ENCODE data around the gene HDAC9. TPM values are rescaled to one million over a fixed set of nuclear protein-coding genes. Genes with fewer than 3 reads are reported as not detected.

Gene HDAC9
- total RNA-seq, 1 donor from 2014 or later: 28.6 TPM

DNA sequence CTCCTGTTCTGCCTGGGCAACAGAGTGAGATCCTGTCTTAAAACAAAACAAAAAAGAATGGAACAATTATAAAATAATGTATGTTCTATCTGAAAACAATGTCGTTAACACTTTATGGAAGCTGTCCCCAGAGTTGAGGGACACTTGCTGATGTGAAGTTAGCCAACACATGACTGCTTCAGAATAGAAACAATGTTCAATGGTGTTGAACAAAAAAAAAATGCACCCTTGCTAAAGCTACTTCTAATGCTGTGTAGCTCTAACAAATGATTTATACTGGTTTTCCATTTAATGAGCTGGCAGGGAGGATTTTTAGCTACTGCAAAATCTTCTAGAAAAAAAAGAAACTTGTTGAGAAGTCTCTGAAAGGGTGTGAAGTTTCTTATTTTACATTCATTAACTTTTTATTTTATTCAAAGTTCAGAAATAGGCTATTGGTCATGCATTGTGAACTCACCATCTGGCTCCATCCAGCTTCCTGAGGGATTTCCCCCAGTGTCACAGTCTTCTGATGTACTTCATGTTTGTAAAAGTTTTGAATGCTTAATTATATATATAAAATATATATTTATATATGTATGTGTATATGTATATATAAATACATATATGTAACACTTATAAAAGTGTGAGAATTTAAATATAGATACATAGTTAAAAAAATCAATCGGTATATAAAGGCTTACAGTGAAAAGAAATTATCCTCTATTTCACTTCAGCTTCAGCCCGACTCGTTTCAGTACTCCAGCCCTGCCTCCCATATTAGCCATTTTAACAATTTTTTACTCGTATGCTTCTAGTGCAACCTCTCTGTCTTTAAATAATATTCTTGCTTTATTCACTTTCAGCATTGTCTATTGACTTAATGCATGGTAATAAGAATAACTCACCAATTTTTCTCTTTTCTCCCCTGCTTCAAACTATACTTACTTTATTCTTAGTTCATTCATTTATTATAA lies 35.0 kb downstream of the HDAC9 start:
- H3K27ac ChIP-seq: no peak overlapping the region
- peaks cover 2% of the 10 kb centered on the region for H3K4me1 ChIP-seq
- no peak overlapping the region for H3K9ac ChIP-seq
- DNase-seq (ENCODE audit: low spot score): no peak
- H3K4me3 ChIP-seq: no peak overlapping the region
- H3K36me3 ChIP-seq: no peaks in the 10 kb centered on the region
- Mint-ChIP-seq H3K27ac (no peak overlapping the region), H3K27me3 (ENCODE audit: insufficient read depth, low read depth) (no peaks in the 10 kb centered on the region), H3K4me1 (peaks cover 3% of the 10 kb centered on the region), H3K4me3 (no peak overlapping the region), H3K9me3 (peaks cover 2% of the 10 kb centered on the region), H3K36me3 (no peaks in the 10 kb centered on the region)
- TF ChIP-seq, protein P1, sequence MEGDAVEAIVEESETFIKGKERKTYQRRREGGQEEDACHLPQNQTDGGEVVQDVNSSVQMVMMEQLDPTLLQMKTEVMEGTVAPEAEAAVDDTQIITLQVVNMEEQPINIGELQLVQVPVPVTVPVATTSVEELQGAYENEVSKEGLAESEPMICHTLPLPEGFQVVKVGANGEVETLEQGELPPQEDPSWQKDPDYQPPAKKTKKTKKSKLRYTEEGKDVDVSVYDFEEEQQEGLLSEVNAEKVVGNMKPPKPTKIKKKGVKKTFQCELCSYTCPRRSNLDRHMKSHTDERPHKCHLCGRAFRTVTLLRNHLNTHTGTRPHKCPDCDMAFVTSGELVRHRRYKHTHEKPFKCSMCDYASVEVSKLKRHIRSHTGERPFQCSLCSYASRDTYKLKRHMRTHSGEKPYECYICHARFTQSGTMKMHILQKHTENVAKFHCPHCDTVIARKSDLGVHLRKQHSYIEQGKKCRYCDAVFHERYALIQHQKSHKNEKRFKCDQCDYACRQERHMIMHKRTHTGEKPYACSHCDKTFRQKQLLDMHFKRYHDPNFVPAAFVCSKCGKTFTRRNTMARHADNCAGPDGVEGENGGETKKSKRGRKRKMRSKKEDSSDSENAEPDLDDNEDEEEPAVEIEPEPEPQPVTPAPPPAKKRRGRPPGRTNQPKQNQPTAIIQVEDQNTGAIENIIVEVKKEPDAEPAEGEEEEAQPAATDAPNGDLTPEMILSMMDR (IDR thresholded peaks at IDR 0.05): no peak
- TF ChIP-seq EZH2 (IDR thresholded peaks at IDR 0.05) (no peak), EZH2phosphoT487 (IDR thresholded peaks at IDR 0.05) (no peak)
- H3K79me2 ChIP-seq (ENCODE audit: low read depth): no peaks in the 10 kb centered on the region
- H3K27me3 ChIP-seq: no peaks in the 10 kb centered on the region
- H3K9me3 ChIP-seq (ENCODE audit: low read depth): no peaks in the 10 kb centered on the region
- H3K4me2 ChIP-seq: no peak overlapping the region
- H2AFZ ChIP-seq (replicated peaks): no peak overlapping the region
- H4K20me1 ChIP-seq (ENCODE audit: low read depth): no peaks in the 10 kb centered on the region
- H3F3A ChIP-seq (ENCODE audit: low read depth): no peaks in the 10 kb centered on the region

DNA sequence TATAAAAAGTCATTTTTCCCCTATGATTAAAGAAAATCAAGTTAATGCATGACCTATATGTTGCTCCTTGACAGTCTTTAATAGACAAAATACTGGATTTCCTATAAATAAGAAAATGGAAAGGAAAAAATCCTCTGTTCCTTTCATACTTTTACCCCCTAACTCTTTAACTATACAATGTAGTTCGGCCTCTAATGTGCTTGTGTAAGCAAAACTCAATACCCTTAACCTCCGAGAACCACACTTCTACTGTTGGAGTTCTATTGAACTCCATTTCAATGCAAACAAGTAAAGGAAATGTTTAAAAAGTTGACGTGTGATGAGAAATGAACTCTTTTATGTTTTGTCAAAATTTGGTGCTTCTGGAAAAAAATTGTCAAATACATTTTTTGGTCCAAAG lies 36.0 kb downstream of the HDAC9 start:
- Histone ChIP-seq H3K4me2 (no peak overlapping the region), H3F3A (ENCODE audit: low read depth) (no peaks in the 10 kb centered on the region)

DNA sequence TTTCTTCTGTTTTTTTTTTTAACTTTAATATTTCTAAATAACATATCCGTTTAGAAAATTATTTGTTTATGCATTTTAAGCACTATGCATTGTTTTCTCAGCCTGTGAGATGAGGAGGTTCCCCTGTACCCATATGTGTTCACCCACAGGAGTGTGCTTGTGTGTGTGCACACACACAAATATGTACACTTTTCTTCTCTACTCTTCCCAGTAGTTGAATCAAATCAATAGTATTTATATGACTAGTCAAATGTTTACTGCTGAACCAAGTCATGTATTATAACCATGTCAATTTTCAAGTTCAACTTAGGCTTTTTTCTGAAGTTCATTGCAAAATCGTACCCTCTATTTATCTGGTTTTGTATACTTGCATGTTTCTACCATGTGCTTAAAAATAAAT lies 37.3 kb downstream of the HDAC9 start:
- Histone ChIP-seq H3K27ac (no peak overlapping the region), H3K36me3 (no peaks in the 10 kb centered on the region), H3K4me1 (peaks cover 9% of the 10 kb centered on the region), H2AFZ (replicated peaks) (no peak overlapping the region), H3K4me3 (no peak overlapping the region), H3K79me2 (ENCODE audit: low read depth) (no peaks in the 10 kb centered on the region), H3K9me3 (ENCODE audit: low read depth) (no peaks in the 10 kb centered on the region), H3K27me3 (no peaks in the 10 kb centered on the region), H3F3A (ENCODE audit: low read depth) (no peaks in the 10 kb centered on the region), H4K20me1 (ENCODE audit: low read depth) (no peaks in the 10 kb centered on the region), H3K4me2 (no peak overlapping the region), H3K9ac (no peak overlapping the region)
- Mint-ChIP-seq H3K36me3 (no peaks in the 10 kb centered on the region), H3K9me3 (peaks cover 2% of the 10 kb centered on the region), H3K27ac (no peak overlapping the region), H3K27me3 (ENCODE audit: insufficient read depth, low read depth) (no peaks in the 10 kb centered on the region), H3K4me3 (no peak overlapping the region), H3K4me1 (no peaks in the 10 kb centered on the region)
- no peak for DNase-seq (ENCODE audit: low spot score)
- TF ChIP-seq, protein P1 (IDR thresholded peaks at IDR 0.05): no peak
- TF ChIP-seq EZH2phosphoT487 (IDR thresholded peaks at IDR 0.05) (no peak), EZH2 (IDR thresholded peaks at IDR 0.05) (no peak)

More for the DNA sequence above, 36.0 kb downstream of the HDAC9 start:
- H3K4me1 Mint-ChIP-seq: peaks cover 2% of the 10 kb centered on the region
- no peaks in the 10 kb centered on the region for H3K36me3 Mint-ChIP-seq
- Histone ChIP-seq H3K27ac (no peak overlapping the region), H3K4me1 (peaks cover 9% of the 10 kb centered on the region), H4K20me1 (ENCODE audit: low read depth) (no peaks in the 10 kb centered on the region), H3K79me2 (ENCODE audit: low read depth) (no peaks in the 10 kb centered on the region), H3K9ac (no peak overlapping the region), H3K27me3 (no peaks in the 10 kb centered on the region), H3K36me3 (no peaks in the 10 kb centered on the region), H3K4me3 (no peak overlapping the region), H3K9me3 (ENCODE audit: low read depth) (no peaks in the 10 kb centered on the region), H2AFZ (replicated peaks) (no peak overlapping the region)
- TF ChIP-seq EZH2phosphoT487 (IDR thresholded peaks at IDR 0.05) (no peak), EZH2 (IDR thresholded peaks at IDR 0.05) (no peak)
- TF ChIP-seq, protein P1 (IDR thresholded peaks at IDR 0.05): no peak
- peaks cover 2% of the 10 kb centered on the region for H3K9me3 Mint-ChIP-seq
- DNase-seq (ENCODE audit: low spot score): no peak
- H3K27ac Mint-ChIP-seq: no peak overlapping the region
- H3K4me3 Mint-ChIP-seq: no peak overlapping the region
- H3K27me3 Mint-ChIP-seq (ENCODE audit: insufficient read depth, low read depth): no peaks in the 10 kb centered on the region
